Peyer's patch (tissue), 4 donors: ENCODE results near the gene GNB2.
A peak's percentile ranks its signal among the peaks of the same experiment; 100 is the strongest.

ENCODE experiments used
- POLR2A ChIP-seq, 2 donors: fragments of 450-650 bp; IDR thresholded peaks; one replicate each; pipeline ENCODE4 v1.5.1; 2017; ENCODE audit warnings: antibody characterized with exemption in 2 of 2, mild to moderate bottlenecking in 2 of 2, moderate library complexity in 2 of 2
- TF ChIP-seq, protein P1 (sequence below), 6 experiments: fragments of 450-650 bp in 4 of 6; fragments of 200-600 bp in 2 of 6; sonication (generic) in 1 of 6; IDR thresholded peaks; one replicate each; pipeline ENCODE4 v1.5.1; 2017 to 2019; ENCODE audit warnings: antibody characterized with exemption in 6 of 6, mild to moderate bottlenecking in 3 of 6, moderate library complexity in 1 of 6

DNA sequence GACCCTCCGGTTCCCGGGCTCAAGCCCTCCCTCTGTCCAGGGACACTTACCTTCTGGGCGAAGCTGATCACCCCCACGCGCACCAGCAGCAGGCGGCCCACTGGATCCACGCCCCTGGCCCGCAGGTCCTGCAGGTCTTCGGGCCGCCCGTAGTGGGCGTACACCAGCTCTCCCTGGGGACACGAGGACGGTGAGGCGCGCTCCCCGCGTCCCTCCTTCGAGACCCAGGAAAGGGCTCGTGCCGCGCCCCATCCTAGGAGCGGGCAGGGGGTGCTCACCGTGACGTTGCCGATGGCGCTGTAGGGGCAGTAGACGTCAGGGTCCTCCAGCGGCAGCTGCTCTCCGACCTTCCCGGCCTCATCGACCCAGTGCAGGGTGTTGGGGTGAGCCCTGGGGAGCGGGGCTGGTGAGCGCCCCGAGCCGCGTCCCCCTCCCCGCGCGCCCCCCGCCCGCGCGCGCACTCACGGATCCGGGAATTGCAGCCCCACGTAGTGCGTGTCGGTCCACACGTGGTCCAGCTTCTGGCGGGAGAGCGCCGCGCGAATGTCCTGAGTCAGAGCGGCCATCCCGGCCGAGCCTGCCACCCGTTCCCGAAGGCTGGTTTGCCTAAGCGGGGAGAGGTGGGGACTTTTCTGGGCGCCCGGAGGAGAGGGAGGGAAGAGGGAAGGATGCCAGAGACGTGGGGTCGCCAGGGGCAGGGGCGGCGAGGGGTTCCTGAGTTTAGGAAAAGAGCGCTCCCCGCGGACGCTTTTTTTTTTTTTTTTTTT is 40.4 kb upstream of the GNB2 start:
- TF ChIP-seq, protein P1, sequence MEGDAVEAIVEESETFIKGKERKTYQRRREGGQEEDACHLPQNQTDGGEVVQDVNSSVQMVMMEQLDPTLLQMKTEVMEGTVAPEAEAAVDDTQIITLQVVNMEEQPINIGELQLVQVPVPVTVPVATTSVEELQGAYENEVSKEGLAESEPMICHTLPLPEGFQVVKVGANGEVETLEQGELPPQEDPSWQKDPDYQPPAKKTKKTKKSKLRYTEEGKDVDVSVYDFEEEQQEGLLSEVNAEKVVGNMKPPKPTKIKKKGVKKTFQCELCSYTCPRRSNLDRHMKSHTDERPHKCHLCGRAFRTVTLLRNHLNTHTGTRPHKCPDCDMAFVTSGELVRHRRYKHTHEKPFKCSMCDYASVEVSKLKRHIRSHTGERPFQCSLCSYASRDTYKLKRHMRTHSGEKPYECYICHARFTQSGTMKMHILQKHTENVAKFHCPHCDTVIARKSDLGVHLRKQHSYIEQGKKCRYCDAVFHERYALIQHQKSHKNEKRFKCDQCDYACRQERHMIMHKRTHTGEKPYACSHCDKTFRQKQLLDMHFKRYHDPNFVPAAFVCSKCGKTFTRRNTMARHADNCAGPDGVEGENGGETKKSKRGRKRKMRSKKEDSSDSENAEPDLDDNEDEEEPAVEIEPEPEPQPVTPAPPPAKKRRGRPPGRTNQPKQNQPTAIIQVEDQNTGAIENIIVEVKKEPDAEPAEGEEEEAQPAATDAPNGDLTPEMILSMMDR (IDR thresholded peaks at IDR 0.05): peak in 5 of 6 experiments; percentile 9 to 58 (median 38)
- TF ChIP-seq POLR2A (IDR thresholded peaks at IDR 0.05): no peak
